NT2/D1 (cell line): ENCODE measurements around the gene GJA5.

Experiments
- SUZ12 ChIP-seq: IDR thresholded peaks from 2 replicates; pipeline ENCODE4 v1.6.1; 2011; ENCODE audit not compliant: insufficient read length, insufficient read depth; ENCODE audit errors: extremely low read depth
- YY1 ChIP-seq: IDR thresholded peaks from 2 replicates; pipeline ENCODE4 v1.6.1; 2011; ENCODE audit not compliant: insufficient read length, insufficient read depth
- ZNF274 ChIP-seq: IDR thresholded peaks from 2 replicates; pipeline ENCODE4 v1.6.1; 2011; ENCODE audit warnings: mild to moderate bottlenecking, low read depth, low read length

GRCh38 chr1:147750618-147751217 lies 9.7 kb downstream of the GJA5 start:
- TF ChIP-seq YY1 (no peak), SUZ12 (no peak), ZNF274 (no peak)
